Ovary (tissue), 9 donors: ENCODE measurements around the gene GALC. TPM values are rescaled to one million over a fixed set of nuclear protein-coding genes. Genes with fewer than 3 reads are reported as not detected.

Experiments
- DNase-seq, 5 donors: peaks; one replicate each; pipeline ENCODE4 v3.0.0-alpha.2; 2019 to 2020
- H3K27ac ChIP-seq, 2 donors: fragments of 200-600 bp; one replicate each; pipeline versions ENCODE4 v1.5.1 to v1.8.0; 2019 to 2022
- H3K27me3 ChIP-seq: fragments of 200-600 bp; one replicate; pipeline ENCODE4 v1.8.0; 2022
- H3K36me3 ChIP-seq: fragments of 200-600 bp; sonication (generic); one replicate; pipeline ENCODE4 v1.5.1; 2019
- H3K4me1 ChIP-seq: one replicate; pipeline ENCODE4 v1.8.1; 2013; ENCODE audit warnings: mild to moderate bottlenecking, moderate library complexity; ENCODE audit not compliant: insufficient read depth
- H3K4me3 ChIP-seq: fragments of 200-600 bp; sonication (generic); one replicate; pipeline ENCODE4 v1.5.1; 2017
- H3K9me3 ChIP-seq, 2 donors: fragments of 200-600 bp in 1 of 2; sonication (generic) in 1 of 2; one replicate each; pipeline versions ENCODE4 v1.5.1 to v1.8.1; 2013 to 2019; ENCODE audit warnings: mild to moderate bottlenecking in 1 of 2, moderate library complexity in 1 of 2
- EP300 ChIP-seq: sonication (generic); formaldehyde crosslinking; IDR thresholded peaks from one replicate; pipeline ENCODE4 v1.6.1; 2017; ENCODE audit warnings: antibody characterized with exemption
- POLR2A ChIP-seq: fragments of 450-650 bp; IDR thresholded peaks from one replicate; pipeline ENCODE4 v1.6.1; 2017; ENCODE audit warnings: antibody characterized with exemption, mild to moderate bottlenecking, moderate library complexity
- WGBS, 3 donors: extraction: QIAGEN DNeasy Blood & Tissue Kit in 1 of 3; methylation state at CpG; one replicate each; pipeline versions ENCODE4 v1.1.5 to v1.1.7; 2013 to 2017; 5-methylcytosine and 5-hydroxymethylcytosine counted together
- intact Hi-C, 4 donors: fragments of 100-400 bp; cut with DNase I; formaldehyde crosslinking; loops; one replicate each; pipeline versions ENCODE4 v1.11.0 to v1.15.1; 2022 to 2023
- polyA plus RNA-seq, 2 donors: library from polyadenylated mRNA; stranded (reverse); fragments of 200-250 nt in 1 of 2; fragments of 350-450 nt in 1 of 2; fragmentation: Illumina TruSeq in 1 of 2; extraction: RNeasy Lipid Tissue Mini Kit (QIAGEN cat#74804) in 1 of 2; gene quantifications; one replicate each; pipeline ENCODE4 v1.2.3, GENCODE V29; 2013 to 2014
- total RNA-seq, 7 donors: library from RNA; depleted of rRNA in 2 of 7; stranded (reverse); fragments of >200 nt in 2 of 7; fragmentation: NEBNext Ultra II Directional in 3 of 7; extraction: Animal tissue kit (Norgen Biotek cat#: 25700) in 3 of 7; gene quantifications; one replicate each; pipeline versions ENCODE4 v1.1.0 to v1.2.4, GENCODE V29; 2016 to 2023
- TF ChIP-seq, protein P1 (sequence below), 3 donors: fragments of 450-650 bp in 2 of 3; fragments of 200-600 bp in 1 of 3; IDR thresholded peaks; one replicate each; pipeline versions ENCODE4 v1.5.1 to v1.8.0; 2016 to 2022; ENCODE audit warnings: antibody characterized with exemption in 3 of 3, mild to moderate bottlenecking in 1 of 3
- donor health status: DM: no; HTN: no; CAD: no; lungs with moderate emphysema.
- donor health status: DM: no; HTN: no; CAD: no.
- donor health status: Bipolar disorder and iron deficiency.
- donor health status: DM: yes; HTN: yes; CAD: no.
- donor health status: DM: no; HTN: no; CAD: no.
- donor health status: DM: yes; HTN: yes; CAD: no.

Gene GALC
- total and polyA plus RNA-seq, 9 donors = 12.4 to 63.4 (median 22.7) TPM

- 39 to 45% (median 41%) methylated on average over 6 of the region's 6 CpGs for WGBS, 3 donors
- Histone ChIP-seq H3K9me3 (no peaks in the 10 kb centered on the region), H3K4me1 (peaks cover 2% of the 10 kb centered on the region), H3K27me3 (no peaks in the 10 kb centered on the region), H3K4me3 (no peak overlapping the region), H3K36me3 (no peaks in the 10 kb centered on the region), H3K27ac (no peak overlapping the region)
- intact Hi-C loops = no loop called here
- TF ChIP-seq, protein P1, sequence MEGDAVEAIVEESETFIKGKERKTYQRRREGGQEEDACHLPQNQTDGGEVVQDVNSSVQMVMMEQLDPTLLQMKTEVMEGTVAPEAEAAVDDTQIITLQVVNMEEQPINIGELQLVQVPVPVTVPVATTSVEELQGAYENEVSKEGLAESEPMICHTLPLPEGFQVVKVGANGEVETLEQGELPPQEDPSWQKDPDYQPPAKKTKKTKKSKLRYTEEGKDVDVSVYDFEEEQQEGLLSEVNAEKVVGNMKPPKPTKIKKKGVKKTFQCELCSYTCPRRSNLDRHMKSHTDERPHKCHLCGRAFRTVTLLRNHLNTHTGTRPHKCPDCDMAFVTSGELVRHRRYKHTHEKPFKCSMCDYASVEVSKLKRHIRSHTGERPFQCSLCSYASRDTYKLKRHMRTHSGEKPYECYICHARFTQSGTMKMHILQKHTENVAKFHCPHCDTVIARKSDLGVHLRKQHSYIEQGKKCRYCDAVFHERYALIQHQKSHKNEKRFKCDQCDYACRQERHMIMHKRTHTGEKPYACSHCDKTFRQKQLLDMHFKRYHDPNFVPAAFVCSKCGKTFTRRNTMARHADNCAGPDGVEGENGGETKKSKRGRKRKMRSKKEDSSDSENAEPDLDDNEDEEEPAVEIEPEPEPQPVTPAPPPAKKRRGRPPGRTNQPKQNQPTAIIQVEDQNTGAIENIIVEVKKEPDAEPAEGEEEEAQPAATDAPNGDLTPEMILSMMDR (IDR thresholded peaks at IDR 0.05) = no peak
- TF ChIP-seq EP300 (no peak), POLR2A (no peak)
- DNase-seq = no peak
Measured at GRCh38 chr14:87995500-87996290, 2.7 kb upstream of the GALC start.

- TF ChIP-seq POLR2A (no peak), EP300 (no peak)
- TF ChIP-seq, protein P1 (IDR thresholded peaks at IDR 0.05) = no peak
- H3K4me1 ChIP-seq = peaks cover 5% of the 10 kb centered on the region
- H3K27me3 ChIP-seq = no peaks in the 10 kb centered on the region
- no peaks in the 10 kb centered on the region for H3K9me3 ChIP-seq
- intact Hi-C loops = no loop called here
- no peaks in the 10 kb centered on the region for H3K36me3 ChIP-seq
- H3K27ac ChIP-seq = no peak overlapping the region
- 91 to 95% (median 95%) methylated on average over 6 of the region's 6 CpGs for WGBS, 3 donors
- no peak for DNase-seq
- H3K4me3 ChIP-seq = no peak overlapping the region
Measured at GRCh38 chr14:87994974-87995373, 2.0 kb upstream of the GALC start.

GRCh38 chr14:87992346-87992717 lies 650 bp downstream of the GALC start:
- 2 to 4% (median 2%) methylated on average over 20 of the region's 20 CpGs for WGBS, 3 donors
- intact Hi-C loops = no loop called here
- Histone ChIP-seq H3K27me3 (no peaks in the 10 kb centered on the region), H3K27ac (peak overlapping the region; percentile 91 to 97), H3K36me3 (no peaks in the 10 kb centered on the region), H3K4me1 (peaks cover 5% of the 10 kb centered on the region), H3K4me3 (peak overlapping the region; percentile 76), H3K9me3 (no peaks in the 10 kb centered on the region)
- no peak for DNase-seq
- no peak for TF ChIP-seq POLR2A
- TF ChIP-seq EP300 = no peak
- TF ChIP-seq, protein P1 (IDR thresholded peaks at IDR 0.05) = no peak

- DNase-seq = peak in 2 of 5 donors; percentile 14 to 46
- intact Hi-C loops = no loop called here
- no peaks in the 10 kb centered on the region for H3K9me3 ChIP-seq
- no peak overlapping the region for H3K4me3 ChIP-seq
- peak overlapping the region in 1 of 2 donors; percentile 97 for H3K27ac ChIP-seq
- H3K27me3 ChIP-seq = no peaks in the 10 kb centered on the region
- no peak for TF ChIP-seq EP300
- TF ChIP-seq POLR2A = no peak
- TF ChIP-seq, protein P1 (IDR thresholded peaks at IDR 0.05) = no peak
- no peaks in the 10 kb centered on the region for H3K36me3 ChIP-seq
- 75 to 81% (median 80%) methylated on average over 4 of the region's 4 CpGs for WGBS, 3 donors
- peaks cover 5% of the 10 kb centered on the region for H3K4me1 ChIP-seq
Measured at GRCh38 chr14:87990682-87991081, 2.3 kb downstream of the GALC start.
